GM13976 (cell line): Measurements from ENCODE around the gene AK1.

Experiments
- DNase-seq: peaks from one replicate; pipeline ENCODE4 v3.0.0; 2012; ENCODE audit warnings: low spot score
- CTCF ChIP-seq: IDR thresholded peaks from 2 replicates; pipeline ENCODE4 v1.5.1; 2012; ENCODE audit warnings: borderline replicate concordance, mild to moderate bottlenecking; ENCODE audit not compliant: insufficient read depth; ENCODE audit errors: extremely low read depth, missing control alignments, control extremely low read depth
- in situ Hi-C: fragments of 300-500 bp; cut with MboI; formaldehyde crosslinking; loops from one replicate; pipeline ENCODE4 v1.12.0; 2022; ENCODE audit warnings: low sequenced_read_pairs, mixed read lengths, inconsistent platforms; ENCODE audit not compliant: unreplicated experiment

Gene AK1

DNA sequence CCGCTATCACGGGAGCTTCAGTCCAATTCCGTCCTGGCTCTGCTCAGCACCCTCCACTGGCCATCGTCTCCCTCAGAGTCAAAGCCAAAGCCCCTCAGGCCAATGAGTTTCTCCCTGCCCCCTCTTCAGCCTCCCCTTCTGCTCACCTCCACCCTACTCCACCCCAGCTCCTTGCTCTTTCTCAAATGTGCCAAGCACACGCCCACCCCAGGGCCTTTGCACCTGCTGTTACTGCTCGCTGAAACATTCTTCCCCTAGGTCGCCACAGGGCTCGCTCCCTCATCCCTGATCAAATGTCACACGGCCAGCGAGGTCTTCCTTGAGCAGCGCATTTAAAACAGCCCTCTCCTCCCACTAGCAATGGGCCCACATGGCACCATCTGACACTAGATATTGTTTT, 16.7 kb downstream of the AK1 start:
- in situ Hi-C loops, result no loop called here
- DNase-seq, result no peak
- TF ChIP-seq CTCF, result no peak

- in situ Hi-C loops, result no loop called here
Measured at GRCh38 chr9:127860260-127860659, 17.2 kb downstream of the AK1 start.

DNA sequence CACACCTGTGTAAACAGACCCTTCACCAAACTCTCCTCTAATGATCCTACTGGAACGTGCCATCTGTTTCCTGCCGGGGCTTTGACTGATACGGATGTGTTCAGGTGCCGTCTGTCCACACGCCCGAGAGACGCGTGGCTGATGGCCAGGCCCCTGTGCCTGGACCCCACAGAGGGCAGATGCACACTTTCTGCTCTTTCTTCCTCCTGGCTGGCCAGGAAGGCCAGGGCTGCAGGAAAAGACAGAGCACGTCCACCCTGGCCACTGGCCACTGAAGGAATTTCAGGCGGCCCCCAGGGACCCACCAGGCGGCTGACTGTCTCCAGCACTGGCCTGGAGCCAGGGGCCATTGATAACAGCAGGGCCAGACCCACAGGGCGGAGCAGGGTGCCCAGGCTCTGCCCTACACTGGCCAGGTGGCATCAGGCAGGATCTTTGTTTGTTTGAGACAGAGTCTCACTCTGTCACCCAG, 19.4 kb downstream of the AK1 start:
- DNase-seq, result no peak
- in situ Hi-C loops, result no loop called here
- TF ChIP-seq CTCF, result no peak

More at GRCh38 chr9:127860260-127860659, 17.2 kb downstream of the AK1 start:
- no peak for TF ChIP-seq CTCF
- no peak for DNase-seq

DNA sequence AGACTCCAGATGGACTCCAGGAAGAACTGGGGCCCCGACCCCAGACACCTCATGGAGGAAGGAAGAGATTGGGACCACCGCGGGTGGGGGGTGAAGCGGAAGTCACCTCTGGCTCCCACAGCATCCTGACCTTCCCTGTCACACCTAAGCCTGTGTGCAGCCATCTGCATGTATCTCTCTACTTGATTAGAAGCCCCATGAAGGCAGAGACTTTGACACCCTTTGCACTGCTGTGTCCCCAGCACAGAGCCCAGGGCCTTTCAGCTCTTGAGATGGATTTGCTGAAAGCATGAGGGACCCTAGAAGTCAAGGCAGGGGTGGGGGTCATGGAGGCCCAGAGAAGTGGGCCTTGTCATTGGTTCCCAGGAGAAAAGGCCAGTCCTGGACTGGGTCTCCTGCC, 20.2 kb downstream of the AK1 start:
- no peak for DNase-seq
- no peak for TF ChIP-seq CTCF
- in situ Hi-C loops, result no loop called here

- in situ Hi-C loops, result no loop called here
- no peak for TF ChIP-seq CTCF
- DNase-seq, result no peak
Measured at GRCh38 chr9:127856729-127857116, 20.8 kb downstream of the AK1 start.

DNA sequence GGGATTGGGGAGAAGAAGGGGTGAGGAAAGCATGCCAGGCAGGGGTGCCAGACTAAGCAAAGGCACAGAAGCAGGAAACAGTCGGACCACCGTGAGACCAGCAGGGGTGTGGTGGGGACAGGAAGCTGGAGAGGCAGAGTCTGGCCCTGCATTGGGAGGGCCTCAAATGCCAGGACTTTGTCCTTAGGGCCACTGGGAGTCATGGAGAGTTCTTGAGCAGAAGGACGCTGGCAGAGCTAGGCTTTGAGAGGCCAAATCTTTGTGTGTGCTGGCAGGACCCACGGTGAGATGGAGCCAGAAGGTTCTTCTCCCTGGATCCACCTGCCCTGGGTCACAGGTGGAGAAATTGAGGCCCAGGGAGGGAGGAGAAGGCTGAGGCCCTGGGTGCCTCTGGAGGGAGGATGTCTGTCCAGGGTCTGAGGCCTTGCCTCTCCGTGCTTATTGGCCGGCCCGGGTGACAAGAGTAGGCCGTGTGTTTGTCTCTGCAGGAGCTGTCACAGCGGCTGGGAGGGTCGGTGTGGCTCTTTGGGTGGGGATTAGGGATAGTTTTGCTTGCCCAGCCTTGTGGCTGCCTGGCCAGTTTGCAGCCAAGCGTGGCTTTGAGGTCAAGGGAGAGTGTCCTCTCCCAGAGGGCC, 21.3 kb downstream of the AK1 start:
- DNase-seq, result no peak
- in situ Hi-C loops, result no loop called here
- TF ChIP-seq CTCF, result no peak

GRCh38 chr9:127855522-127855921, 22.0 kb downstream of the AK1 start:
- in situ Hi-C loops, result no loop called here
- TF ChIP-seq CTCF, result no peak
- no peak for DNase-seq
